H9 (cell line): Measurements from ENCODE around the gene DTHD1. TPM values are rescaled to one million over a fixed set of nuclear protein-coding genes. Genes with fewer than 3 reads are reported as not detected.

ENCODE experiments used
- DNase-seq: peaks from one replicate; pipeline ENCODE4 v3.0.0-alpha.2; 2017
- H2AFZ ChIP-seq: one replicate; pipeline ENCODE4 v1.6.1; 2013; ENCODE audit warnings: mild to moderate bottlenecking, low read length, control low read depth, moderate library complexity
- H2AK5ac ChIP-seq: 2 replicates; pipeline ENCODE4 v1.6.1; 2013; ENCODE audit warnings: low read length, control low read depth, mixed read lengths; ENCODE audit not compliant: insufficient read length
- H2BK120ac ChIP-seq: one replicate; pipeline ENCODE4 v1.6.1; 2013; ENCODE audit warnings: low read depth, mild to moderate bottlenecking, low read length, control low read depth, inconsistent platforms; ENCODE audit not compliant: poor library complexity, severe bottlenecking
- H2BK12ac ChIP-seq: 2 replicates; pipeline ENCODE4 v1.6.1; 2013; ENCODE audit warnings: low read length, control low read depth, mixed read lengths, low read depth; ENCODE audit not compliant: insufficient read length
- H2BK15ac ChIP-seq: 2 replicates; pipeline ENCODE4 v1.6.1; 2013; ENCODE audit warnings: low read depth, low read length, control low read depth
- H2BK20ac ChIP-seq: one replicate; pipeline ENCODE4 v1.6.1; 2013; ENCODE audit warnings: low read depth, mild to moderate bottlenecking, low read length, control low read depth, inconsistent platforms; ENCODE audit not compliant: poor library complexity, severe bottlenecking
- H2BK5ac ChIP-seq: 2 replicates; pipeline ENCODE4 v1.6.1; 2013; ENCODE audit warnings: low read length, control low read depth, mixed read lengths; ENCODE audit not compliant: insufficient read length
- H3K14ac ChIP-seq: 2 replicates; pipeline ENCODE4 v1.6.1; 2013; ENCODE audit warnings: low read length, control low read depth; ENCODE audit not compliant: insufficient read depth
- H3K18ac ChIP-seq: 2 replicates; pipeline ENCODE4 v1.6.1; 2013; ENCODE audit warnings: low read depth, mild to moderate bottlenecking, mixed read lengths, low read length, control low read depth; ENCODE audit not compliant: insufficient read length
- H3K23ac ChIP-seq: 2 replicates; pipeline ENCODE4 v1.6.1; 2013; ENCODE audit warnings: low read length, control low read depth, mixed read lengths, low read depth; ENCODE audit not compliant: insufficient read length
- H3K23me2 ChIP-seq: 2 replicates; pipeline ENCODE4 v1.6.1; 2013; ENCODE audit warnings: low read depth, mild to moderate bottlenecking, mixed read lengths, low read length, control low read depth; ENCODE audit not compliant: insufficient read length, poor library complexity, severe bottlenecking
- H3K27ac ChIP-seq: 2 replicates; pipeline ENCODE4 v1.5.1; 2013; ENCODE audit warnings: low read length, control low read depth, mixed read lengths, low read depth; ENCODE audit not compliant: insufficient read length
- H3K27me3 ChIP-seq: 2 replicates; pipeline ENCODE4 v1.6.1; 2013; ENCODE audit warnings: low read length, control low read depth, inconsistent platforms; ENCODE audit not compliant: insufficient read depth
- H3K4ac ChIP-seq: 2 replicates; pipeline ENCODE4 v1.6.1; 2013; ENCODE audit warnings: low read depth, mild to moderate bottlenecking, control low read depth, inconsistent platforms, low read length, moderate library complexity
- H3K4me1 ChIP-seq: 2 replicates; pipeline ENCODE4 v1.6.1; 2013; ENCODE audit warnings: low read length, control low read depth, inconsistent platforms; ENCODE audit not compliant: insufficient read depth
- H3K4me2 ChIP-seq: 2 replicates; pipeline ENCODE4 v1.6.1; 2013; ENCODE audit warnings: low read length, control low read depth, mixed read lengths; ENCODE audit not compliant: insufficient read length, insufficient read depth
- H3K56ac ChIP-seq: 2 replicates; pipeline ENCODE4 v1.6.1; 2013; ENCODE audit warnings: low read depth, mild to moderate bottlenecking, mixed read lengths, low read length, control low read depth; ENCODE audit not compliant: insufficient read length
- H3K79me1 ChIP-seq: 2 replicates; pipeline ENCODE4 v1.6.1; 2013; ENCODE audit warnings: low read depth, mild to moderate bottlenecking, moderate library complexity, low read length, control low read depth, inconsistent platforms; ENCODE audit not compliant: insufficient read depth, poor library complexity, severe bottlenecking
- H3K79me2 ChIP-seq: 2 replicates; pipeline ENCODE4 v1.6.1; 2013; ENCODE audit warnings: low read length, control low read depth, inconsistent platforms; ENCODE audit not compliant: insufficient read depth
- H3K9ac ChIP-seq: 2 replicates; pipeline ENCODE4 v1.6.1; 2013; ENCODE audit warnings: low read length, control low read depth, mixed read lengths; ENCODE audit not compliant: insufficient read length; ENCODE audit errors: extremely low read depth
- H3K9me3 ChIP-seq: one replicate; pipeline ENCODE4 v1.6.1; 2013; ENCODE audit warnings: low read depth, low read length, inconsistent platforms; ENCODE audit not compliant: control insufficient read depth
- H3T11ph ChIP-seq: one replicate; pipeline ENCODE4 v1.6.1; 2013; ENCODE audit warnings: mild to moderate bottlenecking, low read length, control low read depth, inconsistent platforms
- H4K20me1 ChIP-seq: one replicate; pipeline ENCODE4 v1.6.1; 2013; ENCODE audit not compliant: control insufficient read depth, insufficient read length, insufficient read depth
- H4K5ac ChIP-seq: 2 replicates; pipeline ENCODE4 v1.6.1; 2013; ENCODE audit warnings: low read depth, mild to moderate bottlenecking, mixed read lengths, low read length, control low read depth; ENCODE audit not compliant: insufficient read length
- H4K8ac ChIP-seq: replicated peaks from 2 replicates; pipeline ENCODE4 v1.6.1; 2013; ENCODE audit warnings: low read length, control low read depth, mixed read lengths, low read depth; ENCODE audit not compliant: insufficient read length
- H4K91ac ChIP-seq: 2 replicates; pipeline ENCODE4 v1.6.1; 2013; ENCODE audit warnings: low read depth, mild to moderate bottlenecking, moderate library complexity, mixed read lengths, low read length, control low read depth; ENCODE audit not compliant: insufficient read length
- H3K27ac Mint-ChIP-seq, 3 experiments: 2 replicates in 2 of 3; 3 replicates in 1 of 3; pipeline ENCODE4 v1.8.0; 2020 to 2021; ENCODE audit warnings: mixed read lengths in 3 of 3, mild to moderate bottlenecking in 1 of 3, moderate library complexity in 1 of 3
- H3K27me3 Mint-ChIP-seq: 2 replicates; pipeline ENCODE4 v1.8.0; 2021; ENCODE audit warnings: low read depth, mild to moderate bottlenecking, moderate library complexity, mixed read lengths
- H3K36me3 Mint-ChIP-seq, 3 experiments: 2 replicates in 2 of 3; 3 replicates in 1 of 3; pipeline ENCODE4 v1.8.0; 2020 to 2021; ENCODE audit warnings: low read depth in 3 of 3, mixed read lengths in 3 of 3; ENCODE audit not compliant: insufficient read depth in 1 of 3
- H3K4me1 Mint-ChIP-seq, 2 experiments: 2 replicates each; pipeline ENCODE4 v1.8.0; 2020; ENCODE audit warnings: mixed read lengths in 2 of 2
- H3K4me3 Mint-ChIP-seq, 2 experiments: 2 replicates in 1 of 2; 3 replicates in 1 of 2; pipeline ENCODE4 v1.8.0; 2020 to 2021; ENCODE audit warnings: mild to moderate bottlenecking in 2 of 2, mixed read lengths in 2 of 2, moderate library complexity in 1 of 2
- H3K9me3 Mint-ChIP-seq, 2 experiments: 2 replicates in 1 of 2; 3 replicates in 1 of 2; pipeline ENCODE4 v1.8.0; 2020; ENCODE audit warnings: mild to moderate bottlenecking in 2 of 2, mixed read lengths in 2 of 2, moderate library complexity in 1 of 2
- WGBS: extraction: QIAGEN DNeasy Blood & Tissue Kit; methylation state at CpG from one replicate; pipeline ENCODE4 v1.1.7; 2013; ENCODE audit warnings: missing lambda C conversion rate, low lambda C conversion rate, mixed read lengths; ENCODE audit not compliant: insufficient read length; ENCODE audit errors: extremely low coverage; 5-methylcytosine and 5-hydroxymethylcytosine counted together
- total RNA-seq: library from RNA; stranded (reverse); gene quantifications from 2 replicates; pipeline ENCODE4 v1.2.1, GENCODE V29; 2021
- TF ChIP-seq, protein P1 (sequence below): fragments of 200-600 bp; sonication (generic); conservative IDR thresholded peaks from 3 replicates; pipeline ENCODE4 v1.8.0; 2021; ENCODE audit warnings: antibody characterized with exemption, mild to moderate bottlenecking

DTHD1 gene
- total RNA-seq, 1 experiment from 2014 or later, result not detected

DNA sequence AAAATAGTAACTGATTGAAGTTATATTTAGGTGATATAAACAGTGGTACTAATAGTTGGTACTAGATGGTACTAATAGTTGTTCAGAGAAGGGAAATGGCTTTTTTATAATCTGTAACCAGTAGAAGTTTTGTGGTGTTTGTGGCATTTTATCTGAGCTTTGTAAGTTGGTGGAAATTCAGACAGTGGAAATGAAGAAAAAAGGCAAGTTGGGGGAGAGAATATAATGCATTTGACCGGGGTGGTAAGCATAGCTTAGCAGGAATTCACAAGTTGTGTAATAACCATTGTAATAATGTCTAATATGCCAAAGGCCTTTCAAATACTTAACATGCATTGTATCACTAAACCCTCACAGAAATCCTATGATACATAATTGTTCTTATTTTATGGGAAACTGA lies 36.3 kb downstream of the DTHD1 start:
- no peak overlapping the region for H3K4me2 ChIP-seq
- no peak overlapping the region for H3T11ph ChIP-seq
- H3K18ac ChIP-seq, result no peak overlapping the region
- no peak for DNase-seq
- Mint-ChIP-seq H3K9me3 (no peaks in the 10 kb centered on the region), H3K27me3 (no peaks in the 10 kb centered on the region), H3K27ac (no peak overlapping the region), H3K4me3 (no peak overlapping the region), H3K4me1 (no peaks in the 10 kb centered on the region), H3K36me3 (no peaks in the 10 kb centered on the region)
- H2BK120ac ChIP-seq, result no peak overlapping the region
- no peak overlapping the region for H3K9ac ChIP-seq
- no peak overlapping the region for H4K8ac ChIP-seq
- H3K23ac ChIP-seq, result no peak overlapping the region
- no peaks in the 10 kb centered on the region for H3K9me3 ChIP-seq
- H3K4ac ChIP-seq, result no peak overlapping the region
- no peak overlapping the region for H2AK5ac ChIP-seq
- no peak overlapping the region for H3K14ac ChIP-seq
- H3K56ac ChIP-seq, result no peak overlapping the region
- H3K27me3 ChIP-seq, result no peaks in the 10 kb centered on the region
- H3K79me2 ChIP-seq, result no peaks in the 10 kb centered on the region
- H3K79me1 ChIP-seq, result no peaks in the 10 kb centered on the region
- H2BK15ac ChIP-seq, result no peak overlapping the region
- no peak overlapping the region for H2BK12ac ChIP-seq
- H3K23me2 ChIP-seq, result no peaks in the 10 kb centered on the region
- H4K20me1 ChIP-seq, result no peaks in the 10 kb centered on the region
- no CpG with 5 or more reads among the region's 1 CpG for WGBS
- H2AFZ ChIP-seq, result no peak overlapping the region
- no peak overlapping the region for H2BK5ac ChIP-seq
- H3K4me1 ChIP-seq, result no peaks in the 10 kb centered on the region
- H2BK20ac ChIP-seq, result no peak overlapping the region
- H3K27ac ChIP-seq, result no peak overlapping the region
- no peak overlapping the region for H4K91ac ChIP-seq
- H4K5ac ChIP-seq, result no peak overlapping the region
- TF ChIP-seq, protein P1, sequence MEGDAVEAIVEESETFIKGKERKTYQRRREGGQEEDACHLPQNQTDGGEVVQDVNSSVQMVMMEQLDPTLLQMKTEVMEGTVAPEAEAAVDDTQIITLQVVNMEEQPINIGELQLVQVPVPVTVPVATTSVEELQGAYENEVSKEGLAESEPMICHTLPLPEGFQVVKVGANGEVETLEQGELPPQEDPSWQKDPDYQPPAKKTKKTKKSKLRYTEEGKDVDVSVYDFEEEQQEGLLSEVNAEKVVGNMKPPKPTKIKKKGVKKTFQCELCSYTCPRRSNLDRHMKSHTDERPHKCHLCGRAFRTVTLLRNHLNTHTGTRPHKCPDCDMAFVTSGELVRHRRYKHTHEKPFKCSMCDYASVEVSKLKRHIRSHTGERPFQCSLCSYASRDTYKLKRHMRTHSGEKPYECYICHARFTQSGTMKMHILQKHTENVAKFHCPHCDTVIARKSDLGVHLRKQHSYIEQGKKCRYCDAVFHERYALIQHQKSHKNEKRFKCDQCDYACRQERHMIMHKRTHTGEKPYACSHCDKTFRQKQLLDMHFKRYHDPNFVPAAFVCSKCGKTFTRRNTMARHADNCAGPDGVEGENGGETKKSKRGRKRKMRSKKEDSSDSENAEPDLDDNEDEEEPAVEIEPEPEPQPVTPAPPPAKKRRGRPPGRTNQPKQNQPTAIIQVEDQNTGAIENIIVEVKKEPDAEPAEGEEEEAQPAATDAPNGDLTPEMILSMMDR, result no peak
